Measurements from ENCODE around the gene INAFM2. TPM values are rescaled to one million over a fixed set of nuclear protein-coding genes. Genes with fewer than 3 reads are reported as not detected.
A peak's percentile ranks its signal among the peaks of the same experiment; 100 is the strongest.

INAFM2 gene
- polyA plus RNA-seq, 2 of the 4 experiments (the other 2 are of a cell fraction), result 2.8 to 3.8 TPM

- FAIRE-seq, result no peak
- H3K4me2 ChIP-seq, result peak overlapping the region; percentile 98
- H3K4me3 ChIP-seq, result peak overlapping the region; percentile 75
- no peaks in the 10 kb centered on the region for H3K9me3 ChIP-seq
- POLR2A ChIA-PET, result interaction anchor here (1.5 to 1.7 kb wide), 2 partner anchors 15 to 18 kb away, joined by 5 read pairs; partner anchors contain the start of gene CCDC9B
- no peak for DNase-seq (ENCODE audit: low read depth in 1 of 2, low spot score in 1 of 2)
- CTCF ChIA-PET, result interaction anchor here (1.0 to 18.2 kb wide), 11 partner anchors 9 to 100 kb away, joined by 3 to 203 read pairs (median 24); partner anchors contain the start of genes CCDC9B and PLCB2
- 66% methylated on average over 21 of the region's 26 CpGs for WGBS (ENCODE audit: missing lambda C conversion rate)
- no peak overlapping the region for H3K27ac ChIP-seq
- TF ChIP-seq USF2 (IDR thresholded peaks at IDR 0.05) (no peak), MAFK (IDR thresholded peaks at IDR 0.05; ENCODE audit: partially characterized antibody) (no peak), RARB (CRISPR knock-in tag; IDR thresholded peaks at IDR 0.05) (no peak), BCL3 (IDR thresholded peaks at IDR 0.05) (no peak), JUN (IDR thresholded peaks at IDR 0.05) (no peak), JUNB (IDR thresholded peaks at IDR 0.05) (no peak), POLR2A (IDR thresholded peaks at IDR 0.05; ENCODE audit: low read length) (no peak), KDM5A (IDR thresholded peaks at IDR 0.05) (no peak), ZSCAN20 (CRISPR knock-in tag; IDR thresholded peaks at IDR 0.05) (no peak), ZNF302 (CRISPR knock-in tag; IDR thresholded peaks at IDR 0.05) (no peak), RNF2 (IDR thresholded peaks at IDR 0.05; ENCODE audit: borderline replicate concordance, low read depth) (no peak), SREBF2 (IDR thresholded peaks at IDR 0.05) (no peak), ZFP36 (IDR thresholded peaks at IDR 0.05; ENCODE audit: borderline replicate concordance, partially characterized antibody) (no peak), ZC3H11A (IDR thresholded peaks at IDR 0.05) (no peak), HOXB13 (CRISPR knock-in tag; IDR thresholded peaks at IDR 0.05; ENCODE audit: low read depth) (no peak)
- no peak for ATAC-seq
- H3K4me1 ChIP-seq, result peaks cover 9% of the 10 kb centered on the region; the same call in 1 of the 3 replicates
These were observed 807 bp upstream of the INAFM2 start for GRCh38 chr15:40322531-40323238.

- Histone ChIP-seq H3K4me3 (peak overlapping the region; percentile 75), H3K4me1 (peaks cover 9% of the 10 kb centered on the region; the same call in 1 of the 3 replicates), H3K9me3 (no peaks in the 10 kb centered on the region), H3K27ac (peak overlapping the region; percentile 73 to 90), H3K4me2 (peak overlapping the region; percentile 98)
- 75% methylated on average over 5 of the region's 101 CpGs for WGBS (ENCODE audit: missing lambda C conversion rate)
- CTCF ChIA-PET, result interaction anchor here (1.1 to 7.5 kb wide), 9 partner anchors 10 to 99 kb away, joined by 3 to 139 read pairs (median 22); partner anchors contain the start of gene CCDC9B
- FAIRE-seq (no peak), ATAC-seq (peak in 1 of 2 experiments; percentile 35; a peak in 3 of 6 replicates), DNase-seq (ENCODE audit: low read depth in 1 of 2, low spot score in 1 of 2) (no peak)
- POLR2A ChIA-PET, result no interaction called here
- TF ChIP-seq JUNB (IDR thresholded peaks at IDR 0.05), result no peak
- TF ChIP-seq MAZ (IDR thresholded peaks at IDR 0.05; ENCODE audit: borderline replicate concordance, low read depth, low read length), result no peak
- no peak for TF ChIP-seq POLR2AphosphoS2 (conservative IDR thresholded peaks at IDR 0.05; ENCODE audit: low read length)
- no peak for TF ChIP-seq ZSCAN20 (CRISPR knock-in tag; IDR thresholded peaks at IDR 0.05)
- TF ChIP-seq MAX (IDR thresholded peaks at IDR 0.05), result no peak
- TF ChIP-seq E2F6 (IDR thresholded peaks at IDR 0.05; ENCODE audit: borderline replicate concordance, low read depth), result no peak
- no peak for TF ChIP-seq PHF8 (IDR thresholded peaks at IDR 0.05; ENCODE audit: borderline replicate concordance, low read depth)
- TF ChIP-seq NFE2L2 (conservative IDR thresholded peaks at IDR 0.05; ENCODE audit: low read length), result no peak
- no peak for TF ChIP-seq GATA3 (IDR thresholded peaks at IDR 0.05; ENCODE audit: borderline replicate concordance)
- no peak for TF ChIP-seq CEBPB (IDR thresholded peaks at IDR 0.05)
- no peak for TF ChIP-seq JUN (IDR thresholded peaks at IDR 0.05)
- no peak for TF ChIP-seq SMC3 (IDR thresholded peaks at IDR 0.05)
- TF ChIP-seq EHF (CRISPR knock-in tag; IDR thresholded peaks at IDR 0.05), result no peak
- TF ChIP-seq CHD2 (IDR thresholded peaks at IDR 0.05; ENCODE audit: low read length, partially characterized antibody), result no peak
- no peak for TF ChIP-seq RFX5 (IDR thresholded peaks at IDR 0.05)
- TF ChIP-seq SREBF2 (IDR thresholded peaks at IDR 0.05), result no peak
- no peak for TF ChIP-seq RARB (CRISPR knock-in tag; IDR thresholded peaks at IDR 0.05)
- TF ChIP-seq TP53 (CRISPR knock-in tag; IDR thresholded peaks at IDR 0.05), result no peak
- TF ChIP-seq ZNF302 (CRISPR knock-in tag; IDR thresholded peaks at IDR 0.05), result no peak
These were observed 753 bp downstream of the INAFM2 start for GRCh38 chr15:40323953-40324937.
